Measurements from ENCODE around the gene OBP2B.

Gene OBP2B

DNA sequence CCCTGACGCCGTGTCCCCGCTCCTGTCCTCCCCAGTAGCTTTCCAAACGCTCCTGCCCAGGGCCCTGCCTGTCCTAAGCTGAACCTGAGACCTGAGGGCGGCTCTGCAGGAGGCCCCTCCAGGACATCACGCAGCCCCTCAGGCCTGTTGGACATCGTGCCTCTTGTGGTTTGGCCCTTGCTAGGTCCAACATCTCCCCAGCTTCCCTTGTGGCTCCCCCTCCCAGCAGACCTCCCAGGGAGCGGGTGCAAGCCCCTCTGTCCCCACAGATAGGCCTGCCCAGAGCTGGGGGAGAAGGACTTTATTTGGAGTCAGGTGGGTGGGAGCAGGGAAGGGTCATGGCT, 4.1 kb downstream of the OBP2B start:
- no peak for TF ChIP-seq EZH2 (IDR thresholded peaks at IDR 0.05; ENCODE audit: borderline replicate concordance, low read length)
- TF ChIP-seq, protein P1, sequence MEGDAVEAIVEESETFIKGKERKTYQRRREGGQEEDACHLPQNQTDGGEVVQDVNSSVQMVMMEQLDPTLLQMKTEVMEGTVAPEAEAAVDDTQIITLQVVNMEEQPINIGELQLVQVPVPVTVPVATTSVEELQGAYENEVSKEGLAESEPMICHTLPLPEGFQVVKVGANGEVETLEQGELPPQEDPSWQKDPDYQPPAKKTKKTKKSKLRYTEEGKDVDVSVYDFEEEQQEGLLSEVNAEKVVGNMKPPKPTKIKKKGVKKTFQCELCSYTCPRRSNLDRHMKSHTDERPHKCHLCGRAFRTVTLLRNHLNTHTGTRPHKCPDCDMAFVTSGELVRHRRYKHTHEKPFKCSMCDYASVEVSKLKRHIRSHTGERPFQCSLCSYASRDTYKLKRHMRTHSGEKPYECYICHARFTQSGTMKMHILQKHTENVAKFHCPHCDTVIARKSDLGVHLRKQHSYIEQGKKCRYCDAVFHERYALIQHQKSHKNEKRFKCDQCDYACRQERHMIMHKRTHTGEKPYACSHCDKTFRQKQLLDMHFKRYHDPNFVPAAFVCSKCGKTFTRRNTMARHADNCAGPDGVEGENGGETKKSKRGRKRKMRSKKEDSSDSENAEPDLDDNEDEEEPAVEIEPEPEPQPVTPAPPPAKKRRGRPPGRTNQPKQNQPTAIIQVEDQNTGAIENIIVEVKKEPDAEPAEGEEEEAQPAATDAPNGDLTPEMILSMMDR (IDR thresholded peaks at IDR 0.05; ENCODE audit: low read length): no peak
- H3K36me3 ChIP-seq (ENCODE audit: insufficient read depth, low read length): no peaks in the 10 kb centered on the region

GRCh38 chr9:133204335-133204992, 4.6 kb downstream of the OBP2B start:
- Histone ChIP-seq H3K36me3 (ENCODE audit: insufficient read depth, low read length) (no peaks in the 10 kb centered on the region), H3K4me1 (ENCODE audit: insufficient read depth, low read length, severe bottlenecking) (no peaks in the 10 kb centered on the region), H3K27me3 (ENCODE audit: insufficient read depth, low read length) (no peaks in the 10 kb centered on the region), H3K9me2 (ENCODE audit: low read depth, low read length) (no peaks in the 10 kb centered on the region), H3K9me3 (ENCODE audit: low read length) (no peaks in the 10 kb centered on the region), H3K4me3 (ENCODE audit: low read depth, low read length, poor library complexity, severe bottlenecking) (no peak overlapping the region), H2AFZ (ENCODE audit: low read length) (no peak overlapping the region), H3K27ac (ENCODE audit: low read depth, low read length, poor library complexity, severe bottlenecking) (no peak overlapping the region), H3K79me2 (ENCODE audit: insufficient read depth, low read length) (no peaks in the 10 kb centered on the region), H3K9ac (ENCODE audit: low read length) (no peak overlapping the region), H4K20me1 (ENCODE audit: insufficient read depth, low read length) (no peaks in the 10 kb centered on the region), H3K4me2 (ENCODE audit: low read length) (no peak overlapping the region), H3F3A (ENCODE audit: insufficient read depth, low read length) (no peaks in the 10 kb centered on the region)
- no peak for TF ChIP-seq EZH2 (IDR thresholded peaks at IDR 0.05; ENCODE audit: borderline replicate concordance, low read length)
- TF ChIP-seq, protein P1 (IDR thresholded peaks at IDR 0.05; ENCODE audit: low read length): no peak

More for the DNA sequence above, 4.1 kb downstream of the OBP2B start:
- H3K9me3 ChIP-seq (ENCODE audit: low read length): no peaks in the 10 kb centered on the region
- no peaks in the 10 kb centered on the region for H3K27me3 ChIP-seq (ENCODE audit: insufficient read depth, low read length)
- no peak overlapping the region for H3K4me3 ChIP-seq (ENCODE audit: low read depth, low read length, poor library complexity, severe bottlenecking)
- H3F3A ChIP-seq (ENCODE audit: insufficient read depth, low read length): no peaks in the 10 kb centered on the region
- no peak overlapping the region for H3K27ac ChIP-seq (ENCODE audit: low read depth, low read length, poor library complexity, severe bottlenecking)
- H3K9ac ChIP-seq (ENCODE audit: low read length): no peak overlapping the region
- no peaks in the 10 kb centered on the region for H3K4me1 ChIP-seq (ENCODE audit: insufficient read depth, low read length, severe bottlenecking)
- no peaks in the 10 kb centered on the region for H3K9me2 ChIP-seq (ENCODE audit: low read depth, low read length)
- H2AFZ ChIP-seq (ENCODE audit: low read length): no peak overlapping the region
- H3K79me2 ChIP-seq (ENCODE audit: insufficient read depth, low read length): no peaks in the 10 kb centered on the region
- H4K20me1 ChIP-seq (ENCODE audit: insufficient read depth, low read length): no peaks in the 10 kb centered on the region
- H3K4me2 ChIP-seq (ENCODE audit: low read length): no peak overlapping the region

GRCh38 chr9:133203506-133204075, 5.5 kb downstream of the OBP2B start:
- no peaks in the 10 kb centered on the region for H3K79me2 ChIP-seq (ENCODE audit: insufficient read depth, low read length)
- H4K20me1 ChIP-seq (ENCODE audit: insufficient read depth, low read length): no peaks in the 10 kb centered on the region
- H2AFZ ChIP-seq (ENCODE audit: low read length): no peak overlapping the region
- H3F3A ChIP-seq (ENCODE audit: insufficient read depth, low read length): no peaks in the 10 kb centered on the region
- no peak overlapping the region for H3K9ac ChIP-seq (ENCODE audit: low read length)
- no peak overlapping the region for H3K4me2 ChIP-seq (ENCODE audit: low read length)
- H3K4me1 ChIP-seq (ENCODE audit: insufficient read depth, low read length, severe bottlenecking): no peaks in the 10 kb centered on the region
- no peaks in the 10 kb centered on the region for H3K27me3 ChIP-seq (ENCODE audit: insufficient read depth, low read length)
- H3K9me2 ChIP-seq (ENCODE audit: low read depth, low read length): no peaks in the 10 kb centered on the region
- no peak for TF ChIP-seq EZH2 (IDR thresholded peaks at IDR 0.05; ENCODE audit: borderline replicate concordance, low read length)
- TF ChIP-seq, protein P1 (IDR thresholded peaks at IDR 0.05; ENCODE audit: low read length): no peak
- H3K9me3 ChIP-seq (ENCODE audit: low read length): no peaks in the 10 kb centered on the region
- no peak overlapping the region for H3K27ac ChIP-seq (ENCODE audit: low read depth, low read length, poor library complexity, severe bottlenecking)
- no peaks in the 10 kb centered on the region for H3K36me3 ChIP-seq (ENCODE audit: insufficient read depth, low read length)
- no peak overlapping the region for H3K4me3 ChIP-seq (ENCODE audit: low read depth, low read length, poor library complexity, severe bottlenecking)
